B cell (primary cell): Measurements from ENCODE around the gene TENM4. TPM values are rescaled to one million over a fixed set of nuclear protein-coding genes. Genes with fewer than 3 reads are reported as not detected.

ENCODE experiments used
- ATAC-seq: fragments of 200-7000 bp; cut with Tn5 transposase; one replicate; pipeline ENCODE4 v1.10.0; 2021; ENCODE audit warnings: low read depth, mild to moderate bottlenecking, moderate number of reproducible peaks, moderate library complexity
- CTCF ChIA-PET: fragments of 350-600 bp; sonication (Branson Sonifier 250); formaldehyde crosslinking; loops from one replicate; lab custom pipeline; 2021; ENCODE audit warnings: antibody characterized with exemption, inconsistent platforms; lab: Charles Lee
- POLR2A ChIA-PET: fragments of 350-600 bp; sonication (Branson Sonifier 250); formaldehyde crosslinking; loops from one replicate; lab custom pipeline; 2021; ENCODE audit warnings: antibody characterized with exemption; lab: Charles Lee
- DNase-seq: peaks from one replicate; pipeline ENCODE4 v3.0.0; 2013
- H2AFZ ChIP-seq: 2 replicates; pipeline ENCODE4 v1.6.1; 2012; ENCODE audit warnings: mild to moderate bottlenecking, low read depth, low read length; ENCODE audit not compliant: insufficient read depth, poor library complexity, severe bottlenecking
- H3K27ac ChIP-seq, 2 donors: 1 replicate in 1 of 2; 2 replicates in 1 of 2; pipeline ENCODE4 v1.5.1; 2012 to 2013; ENCODE audit warnings: low read length in 2 of 2, mild to moderate bottlenecking in 2 of 2, moderate library complexity in 1 of 2
- H3K27me3 ChIP-seq, 4 experiments: fragments of 200-600 bp in 1 of 4; sonication (generic) in 1 of 4; replicated peaks in 1 of 4; 1 replicate in 2 of 4; 2 replicates in 2 of 4; pipeline versions ENCODE4 v1.6.1 to v1.7.0; 2013 to 2016; ENCODE audit warnings: low read length in 3 of 4, mild to moderate bottlenecking in 2 of 4, mixed read lengths in 1 of 4, moderate library complexity in 1 of 4; ENCODE audit not compliant: insufficient read depth in 4 of 4, control insufficient read depth in 3 of 4; ENCODE audit errors: control extremely low read depth in 1 of 4
- H3K36me3 ChIP-seq, 2 experiments: replicated peaks in 1 of 2; 1 replicate in 1 of 2; 2 replicates in 1 of 2; pipeline versions ENCODE4 v1.6.1 to v1.7.1; 2013; ENCODE audit warnings: low read length in 1 of 2; ENCODE audit not compliant: insufficient read depth in 2 of 2, control insufficient read depth in 1 of 2; ENCODE audit errors: control extremely low read depth in 1 of 2, extremely low read depth in 1 of 2
- H3K4me1 ChIP-seq, 2 donors: fragments of 200-600 bp in 1 of 2; sonication (generic) in 1 of 2; 1 replicate in 1 of 2; 2 replicates in 1 of 2; pipeline versions ENCODE4 v1.5.1 to v1.6.1; 2013 to 2017; ENCODE audit warnings: low read length in 2 of 2; ENCODE audit not compliant: control insufficient read depth in 2 of 2, insufficient read depth in 2 of 2
- H3K4me2 ChIP-seq: replicated peaks from 2 replicates; pipeline ENCODE3; 2012; ENCODE audit warnings: mild to moderate bottlenecking, low read depth, low read length; ENCODE audit not compliant: poor library complexity, severe bottlenecking
- H3K4me3 ChIP-seq, 5 experiments: fragments of 200-600 bp in 1 of 5; sonication (generic) in 1 of 5; 1 replicate in 3 of 5; 2 replicates in 2 of 5; pipeline versions ENCODE4 v1.5.1 to v1.7.0; 2011 to 2016; ENCODE audit warnings: low read length in 4 of 5, mild to moderate bottlenecking in 4 of 5, low read depth in 2 of 5, control low read depth in 1 of 5, moderate library complexity in 1 of 5; ENCODE audit not compliant: insufficient read depth in 1 of 5; ENCODE audit errors: control extremely low read depth in 1 of 5, extremely low read depth in 1 of 5
- H3K79me2 ChIP-seq: fragments of 200-600 bp; sonication (generic); one replicate; pipeline ENCODE4 v1.6.0; 2016; ENCODE audit warnings: low read length; ENCODE audit not compliant: control insufficient read depth, insufficient read depth
- H3K9ac ChIP-seq: fragments of 200-600 bp; sonication (generic); 2 replicates; pipeline ENCODE4 v1.6.1; 2017; ENCODE audit warnings: mild to moderate bottlenecking, low read length, moderate library complexity
- H3K9me3 ChIP-seq, 3 donors: one replicate each; pipeline versions ENCODE4 v1.6.1 to v1.7.1; 2013; ENCODE audit warnings: low read length in 2 of 3; ENCODE audit not compliant: control insufficient read depth in 2 of 3, insufficient read depth in 1 of 3; ENCODE audit errors: control extremely low read depth in 1 of 3
- H4K20me1 ChIP-seq: 2 replicates; pipeline ENCODE4 v1.6.0; 2012; ENCODE audit warnings: mild to moderate bottlenecking, low read length; ENCODE audit not compliant: insufficient read depth, control insufficient read depth, poor library complexity, severe bottlenecking
- H3K27ac Mint-ChIP-seq: one replicate; pipeline ENCODE4 v1.8.0; 2021; ENCODE audit warnings: mixed read lengths
- H3K27me3 Mint-ChIP-seq: one replicate; pipeline ENCODE4 v1.8.0; 2021; ENCODE audit warnings: mixed read lengths
- H3K4me1 Mint-ChIP-seq: one replicate; pipeline ENCODE4 v1.8.0; 2021; ENCODE audit warnings: mixed read lengths
- H3K4me3 Mint-ChIP-seq: one replicate; pipeline ENCODE4 v1.8.0; 2021; ENCODE audit warnings: mixed read lengths
- H3K9me3 Mint-ChIP-seq: one replicate; pipeline ENCODE4 v1.8.0; 2022; ENCODE audit warnings: mixed read lengths; ENCODE audit not compliant: insufficient read depth
- EZH2 ChIP-seq: IDR thresholded peaks from 2 replicates; pipeline ENCODE4 v1.6.1; 2012; ENCODE audit warnings: borderline replicate concordance, low read depth, mild to moderate bottlenecking, moderate library complexity, low read length; ENCODE audit not compliant: insufficient read depth, poor library complexity, severe bottlenecking
- WGBS: methylation state at CpG from one replicate; pipeline ENCODE4 v1.1.5; 2013; ENCODE audit warnings: missing lambda C conversion rate; ENCODE audit not compliant: insufficient coverage; 5-methylcytosine and 5-hydroxymethylcytosine counted together
- intact Hi-C: fragments of 100-400 bp; cut with micrococcal nuclease; formaldehyde crosslinking; loops from one replicate; pipeline ENCODE4 v1.10.0; 2022
- polyA plus RNA-seq: library from polyadenylated mRNA; depleted of rRNA; stranded (reverse); fragments of >200 nt; gene quantifications from 2 replicates; pipeline ENCODE4 v1.2.3, GENCODE V29; 2012
- total RNA-seq, 2 donors: library from RNA; stranded (reverse); fragments of 120-200 nt in 1 of 2; gene quantifications; 1 replicate in 1 of 2; 2 replicates in 1 of 2; pipeline versions ENCODE4 v1.2.3 to v1.2.4, GENCODE V29; 2013 to 2022
- TF ChIP-seq, protein P1 (sequence below): fragments of 200-600 bp; IDR thresholded peaks from one replicate; pipeline ENCODE4 v1.8.0; 2022; ENCODE audit warnings: antibody characterized with exemption, mild to moderate bottlenecking

TENM4 gene
- total and polyA plus RNA-seq, 2 donors (not counting 1 experiment from before 2014, with no cell fraction given) = 0.09 to 5.7 TPM

GRCh38 chr11:79377406-79377805 is 63.4 kb downstream of the TENM4 start:
- peaks cover 0 to 2% (median 0%) of the 10 kb centered on the region in 4 experiments for H3K27me3 ChIP-seq
- no peak for TF ChIP-seq EZH2
- H3K79me2 ChIP-seq = no peaks in the 10 kb centered on the region
- no peak overlapping the region for H3K4me3 ChIP-seq
- no peaks in the 10 kb centered on the region for H3K9me3 ChIP-seq
- no peak overlapping the region for H3K4me3 Mint-ChIP-seq
- DNase-seq (no peak), ATAC-seq (no peak)
- ChIA-PET POLR2A (interaction anchor here (0.6 kb wide), 1 partner anchor 19 kb away, joined by 3 read pairs; no protein-coding TSS in a partner anchor), CTCF (no interaction called here)
- H3K4me1 Mint-ChIP-seq = no peaks in the 10 kb centered on the region
- H4K20me1 ChIP-seq = no peaks in the 10 kb centered on the region
- H3K4me2 ChIP-seq = no peak overlapping the region
- no peak overlapping the region for H3K9ac ChIP-seq
- no peak overlapping the region for H3K27ac ChIP-seq
- no peak overlapping the region for H3K27ac Mint-ChIP-seq
- peaks cover 30% of the 10 kb centered on the region for H3K27me3 Mint-ChIP-seq
- no peaks in the 10 kb centered on the region for H3K36me3 ChIP-seq
- WGBS = no CpG with 5 or more reads among the region's 2 CpGs
- no peaks in the 10 kb centered on the region for H3K4me1 ChIP-seq
- H3K9me3 Mint-ChIP-seq = no peaks in the 10 kb centered on the region
- intact Hi-C loops = no loop called here
- H2AFZ ChIP-seq = no peak overlapping the region

DNA sequence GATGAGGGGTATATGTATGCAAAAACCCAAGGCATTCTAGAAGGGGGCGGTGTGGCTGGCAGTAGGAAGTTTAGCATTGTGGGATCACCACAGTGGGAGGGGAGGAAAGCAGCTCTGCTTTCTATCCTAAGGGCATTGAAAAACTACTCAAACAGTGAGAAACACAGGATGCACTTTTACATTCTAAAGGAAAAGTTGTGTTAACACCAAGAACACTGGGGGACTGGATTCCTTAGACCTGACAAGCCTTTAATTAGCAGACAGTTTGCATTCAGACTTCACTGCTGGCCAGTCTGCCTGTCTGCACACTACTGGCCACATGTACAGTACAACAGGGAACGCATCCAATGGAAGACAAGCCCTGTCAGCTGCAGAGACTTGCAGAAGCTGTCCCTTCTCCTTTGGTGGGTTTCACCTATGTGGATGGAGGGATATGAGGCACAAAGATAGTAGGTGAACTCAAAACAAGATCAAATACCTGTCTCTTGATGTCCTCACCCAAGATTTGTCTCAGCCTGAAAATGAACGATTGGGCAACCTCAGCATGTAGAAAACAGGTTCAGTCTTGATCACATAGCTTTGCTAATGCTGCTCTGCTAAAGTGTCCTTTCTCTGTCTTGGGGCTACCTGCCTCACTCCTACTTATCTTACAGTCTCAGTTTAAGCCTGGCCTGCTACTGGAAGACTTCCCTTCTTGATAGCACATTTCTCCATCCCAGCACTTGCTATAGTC is 64.8 kb downstream of the TENM4 start:
- H3K9ac ChIP-seq = no peak overlapping the region
- ATAC-seq (no peak), DNase-seq (no peak)
- ChIA-PET POLR2A (no interaction called here), CTCF (no interaction called here)
- peaks cover 0 to 4% (median 1%) of the 10 kb centered on the region in 4 experiments for H3K27me3 ChIP-seq
- H3K4me1 Mint-ChIP-seq = no peaks in the 10 kb centered on the region
- H4K20me1 ChIP-seq = no peaks in the 10 kb centered on the region
- H3K27ac ChIP-seq = no peak overlapping the region
- H3K27me3 Mint-ChIP-seq = peaks cover 26% of the 10 kb centered on the region
- no peaks in the 10 kb centered on the region for H3K36me3 ChIP-seq
- H3K4me3 ChIP-seq = no peak overlapping the region
- TF ChIP-seq, protein P1, sequence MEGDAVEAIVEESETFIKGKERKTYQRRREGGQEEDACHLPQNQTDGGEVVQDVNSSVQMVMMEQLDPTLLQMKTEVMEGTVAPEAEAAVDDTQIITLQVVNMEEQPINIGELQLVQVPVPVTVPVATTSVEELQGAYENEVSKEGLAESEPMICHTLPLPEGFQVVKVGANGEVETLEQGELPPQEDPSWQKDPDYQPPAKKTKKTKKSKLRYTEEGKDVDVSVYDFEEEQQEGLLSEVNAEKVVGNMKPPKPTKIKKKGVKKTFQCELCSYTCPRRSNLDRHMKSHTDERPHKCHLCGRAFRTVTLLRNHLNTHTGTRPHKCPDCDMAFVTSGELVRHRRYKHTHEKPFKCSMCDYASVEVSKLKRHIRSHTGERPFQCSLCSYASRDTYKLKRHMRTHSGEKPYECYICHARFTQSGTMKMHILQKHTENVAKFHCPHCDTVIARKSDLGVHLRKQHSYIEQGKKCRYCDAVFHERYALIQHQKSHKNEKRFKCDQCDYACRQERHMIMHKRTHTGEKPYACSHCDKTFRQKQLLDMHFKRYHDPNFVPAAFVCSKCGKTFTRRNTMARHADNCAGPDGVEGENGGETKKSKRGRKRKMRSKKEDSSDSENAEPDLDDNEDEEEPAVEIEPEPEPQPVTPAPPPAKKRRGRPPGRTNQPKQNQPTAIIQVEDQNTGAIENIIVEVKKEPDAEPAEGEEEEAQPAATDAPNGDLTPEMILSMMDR = no peak
- no peak for TF ChIP-seq EZH2
- intact Hi-C loops = no loop called here
- no peak overlapping the region for H2AFZ ChIP-seq
- no peak overlapping the region for H3K27ac Mint-ChIP-seq
- no peaks in the 10 kb centered on the region for H3K79me2 ChIP-seq
- no peak overlapping the region for H3K4me3 Mint-ChIP-seq
- no peaks in the 10 kb centered on the region for H3K9me3 ChIP-seq
- H3K4me2 ChIP-seq = no peak overlapping the region
- WGBS = 62% methylated on average over 2 of the region's 3 CpGs
- H3K9me3 Mint-ChIP-seq = no peaks in the 10 kb centered on the region
- H3K4me1 ChIP-seq = no peaks in the 10 kb centered on the region
